IPS-20b (cell line): ENCODE results near the gene CHTOP.

ENCODE experiments used
- H3K27ac ChIP-seq: one replicate; pipeline ENCODE4 v1.5.1; 2013; ENCODE audit warnings: low read length
- H3K27me3 ChIP-seq: 2 replicates; pipeline ENCODE4 v1.6.1; 2013; ENCODE audit warnings: mild to moderate bottlenecking, low read length, inconsistent platforms; ENCODE audit not compliant: insufficient read depth
- H3K36me3 ChIP-seq: 2 replicates; pipeline ENCODE4 v1.6.1; 2013; ENCODE audit warnings: low read depth, mild to moderate bottlenecking, inconsistent platforms, low read length, moderate library complexity; ENCODE audit not compliant: insufficient read depth
- H3K4me1 ChIP-seq: 2 replicates; pipeline ENCODE4 v1.6.1; 2013; ENCODE audit warnings: mild to moderate bottlenecking, control low read depth, inconsistent platforms, low read length, moderate library complexity; ENCODE audit not compliant: insufficient read depth
- H3K4me3 ChIP-seq: 2 replicates; pipeline ENCODE4 v1.5.1; 2013; ENCODE audit warnings: mild to moderate bottlenecking, low read length, inconsistent platforms
- H3K9ac ChIP-seq: 2 replicates; pipeline ENCODE4 v1.6.1; 2013; ENCODE audit warnings: low read depth, mild to moderate bottlenecking, inconsistent platforms, low read length, moderate library complexity
- H3K9me3 ChIP-seq: 2 replicates; pipeline ENCODE4 v1.6.1; 2013; ENCODE audit warnings: mild to moderate bottlenecking, low read depth, low read length, inconsistent platforms; ENCODE audit not compliant: insufficient read depth

The CHTOP gene

DNA sequence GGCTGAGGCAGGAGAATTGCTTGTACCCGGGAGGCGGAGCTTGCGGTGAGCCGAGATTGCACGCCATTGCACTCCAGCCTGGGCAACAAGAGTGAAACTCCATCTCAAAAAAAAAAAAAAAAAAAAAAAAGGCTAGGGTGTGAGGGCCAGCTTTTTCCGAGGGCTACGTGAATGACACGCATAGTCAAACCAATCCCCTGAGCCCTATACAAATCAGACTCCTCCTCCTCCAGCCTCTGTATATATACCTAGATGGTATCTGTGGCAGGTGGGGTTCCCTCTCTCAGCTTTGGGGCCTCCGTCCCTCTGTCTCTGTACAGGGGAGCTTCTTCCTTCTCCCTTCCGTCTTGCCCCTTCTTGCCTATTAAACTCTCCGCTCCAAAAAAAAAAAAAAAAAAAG lies 27.7 kb upstream of the CHTOP start:
- H3K36me3 ChIP-seq = no peaks in the 10 kb centered on the region
- H3K27ac ChIP-seq = no peak overlapping the region
- no peak overlapping the region for H3K9ac ChIP-seq
- no peaks in the 10 kb centered on the region for H3K27me3 ChIP-seq
- peaks cover 18% of the 10 kb centered on the region for H3K4me1 ChIP-seq
- H3K4me3 ChIP-seq = no peak overlapping the region
- H3K9me3 ChIP-seq = no peaks in the 10 kb centered on the region

GRCh38 chr1:153607381-153607780 lies 26.5 kb upstream of the CHTOP start:
- peaks cover 20% of the 10 kb centered on the region for H3K4me1 ChIP-seq
- no peaks in the 10 kb centered on the region for H3K27me3 ChIP-seq
- H3K9ac ChIP-seq = no peak overlapping the region
- H3K9me3 ChIP-seq = no peaks in the 10 kb centered on the region
- no peak overlapping the region for H3K4me3 ChIP-seq
- H3K36me3 ChIP-seq = no peaks in the 10 kb centered on the region
- no peak overlapping the region for H3K27ac ChIP-seq

DNA sequence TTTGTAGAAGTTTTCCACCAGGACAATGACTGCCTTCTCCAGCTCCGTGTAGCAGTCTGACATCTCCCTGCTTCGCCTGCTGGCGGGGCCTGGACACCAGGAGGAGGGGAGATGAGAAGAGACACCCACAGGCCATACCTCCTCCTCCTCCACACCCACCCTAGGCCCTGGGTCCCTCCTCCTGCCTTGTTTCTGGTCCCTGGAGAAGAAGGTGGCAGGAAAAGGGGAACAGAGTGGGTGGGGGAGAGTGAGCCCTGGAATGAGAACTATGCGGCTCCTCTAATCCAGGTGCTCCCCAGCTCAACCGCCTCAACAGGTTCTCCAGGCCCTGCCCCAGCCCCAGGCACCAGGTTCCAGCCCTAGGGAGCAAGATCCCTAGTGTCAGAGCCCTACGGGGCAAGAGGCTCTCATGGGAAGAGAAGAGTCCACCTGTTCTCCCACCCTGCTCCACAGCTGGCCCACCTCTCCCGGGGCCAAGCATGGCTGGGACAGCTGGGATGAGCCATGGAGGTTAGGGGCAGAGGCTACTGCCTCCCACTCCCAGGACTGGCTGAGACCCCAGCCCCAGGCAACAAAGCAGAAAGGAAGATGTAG lies 25.7 kb upstream of the CHTOP start:
- H3K9me3 ChIP-seq = no peaks in the 10 kb centered on the region
- no peaks in the 10 kb centered on the region for H3K27me3 ChIP-seq
- H3K9ac ChIP-seq = peak overlapping the region; percentile 10; the same call in 1 of the 2 replicates
- no peak overlapping the region for H3K27ac ChIP-seq
- no peaks in the 10 kb centered on the region for H3K36me3 ChIP-seq
- H3K4me1 ChIP-seq = peaks cover 24% of the 10 kb centered on the region
- H3K4me3 ChIP-seq = no peak overlapping the region

DNA sequence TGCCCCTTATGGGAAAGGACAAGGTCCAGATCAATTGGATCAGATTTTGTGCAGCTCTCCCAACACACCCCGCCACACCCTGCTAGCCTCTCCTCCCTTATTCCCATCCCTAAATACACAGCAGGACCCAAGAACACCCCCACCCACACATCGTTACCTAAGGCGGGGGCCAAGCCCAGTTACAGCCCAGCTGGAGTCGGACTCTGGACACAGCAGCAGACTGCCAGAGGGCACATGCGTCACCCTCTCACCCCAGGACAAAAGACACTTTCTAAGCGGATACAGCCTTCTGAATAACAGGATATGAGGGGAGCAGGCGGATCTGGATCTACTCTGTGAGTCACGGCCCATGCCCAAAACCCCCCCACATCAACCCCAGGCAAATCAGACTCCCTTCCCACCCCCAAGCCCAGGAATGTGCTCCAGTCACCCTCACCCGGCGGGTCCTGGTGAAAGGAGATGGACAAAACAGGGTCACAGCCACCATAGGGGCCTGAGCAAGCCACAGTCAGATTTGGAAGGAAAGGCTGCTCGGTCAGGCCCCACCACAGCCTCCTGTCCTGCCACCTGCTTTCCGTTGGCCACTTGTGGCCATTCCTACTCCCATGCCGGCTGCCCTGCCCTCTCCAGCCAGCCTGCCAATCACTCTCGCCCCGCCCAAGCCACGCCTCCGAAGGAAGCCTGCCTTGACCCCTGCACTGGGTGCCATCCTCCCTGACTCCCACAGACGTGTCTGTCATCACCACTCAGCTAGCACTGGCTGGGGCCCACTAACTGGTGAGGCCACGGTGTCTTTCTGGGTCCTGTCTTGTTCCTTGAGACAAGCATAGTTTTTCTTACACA lies 24.9 kb upstream of the CHTOP start:
- H3K4me1 ChIP-seq = peaks cover 27% of the 10 kb centered on the region
- H3K9me3 ChIP-seq = no peaks in the 10 kb centered on the region
- no peaks in the 10 kb centered on the region for H3K27me3 ChIP-seq
- no peaks in the 10 kb centered on the region for H3K36me3 ChIP-seq
- H3K4me3 ChIP-seq = peak overlapping the region; percentile 13; the same call in 1 of the 2 replicates
- peak overlapping the region; percentile 10; the same call in 1 of the 2 replicates for H3K9ac ChIP-seq
- H3K27ac ChIP-seq = no peak overlapping the region

- Histone ChIP-seq H3K4me1 (peaks cover 27% of the 10 kb centered on the region), H3K9ac (0 out of 2 replicates have a peak overlapping the region, but pooled peaks have one; percentile 10)
These were observed 24.3 kb upstream of the CHTOP start for GRCh38 chr1:153609585-153609907.

GRCh38 chr1:153610334-153610733 lies 23.5 kb upstream of the CHTOP start:
- Histone ChIP-seq H3K4me3 (no peak overlapping the region), H3K27ac (no peak overlapping the region), H3K4me1 (peaks cover 27% of the 10 kb centered on the region), H3K9ac (no peak overlapping the region), H3K27me3 (no peaks in the 10 kb centered on the region), H3K9me3 (no peaks in the 10 kb centered on the region), H3K36me3 (no peaks in the 10 kb centered on the region)

More at GRCh38 chr1:153609585-153609907, 24.3 kb upstream of the CHTOP start:
- Histone ChIP-seq H3K27me3 (no peaks in the 10 kb centered on the region), H3K9me3 (no peaks in the 10 kb centered on the region), H3K27ac (no peak overlapping the region), H3K36me3 (no peaks in the 10 kb centered on the region), H3K4me3 (no peak overlapping the region)

- H3K4me1 ChIP-seq = peaks cover 27% of the 10 kb centered on the region
- no peak overlapping the region for H3K27ac ChIP-seq
- H3K27me3 ChIP-seq = no peaks in the 10 kb centered on the region
- no peaks in the 10 kb centered on the region for H3K36me3 ChIP-seq
- H3K9me3 ChIP-seq = no peaks in the 10 kb centered on the region
- H3K4me3 ChIP-seq = no peak overlapping the region
- no peak overlapping the region for H3K9ac ChIP-seq
These were observed 23.0 kb upstream of the CHTOP start for GRCh38 chr1:153610811-153611301.

DNA sequence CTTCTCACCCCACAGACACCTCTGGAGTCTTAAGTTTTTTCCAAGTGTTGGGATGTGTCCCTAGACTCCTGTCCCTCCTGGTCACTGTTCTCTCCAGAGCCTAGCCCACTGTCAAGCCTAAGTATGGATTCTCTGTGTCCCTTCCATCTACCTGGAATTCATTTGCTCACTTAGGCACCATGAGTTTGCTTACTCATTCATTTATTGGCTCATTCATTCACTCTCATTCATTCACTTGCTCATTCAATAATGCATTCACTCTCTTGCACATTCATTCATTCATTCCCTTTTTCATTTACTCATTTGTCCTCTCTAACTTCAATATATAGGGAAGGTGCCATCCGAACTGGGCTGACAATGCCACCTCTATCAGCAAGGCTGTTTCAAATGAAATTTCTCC lies 22.5 kb upstream of the CHTOP start:
- Histone ChIP-seq H3K4me1 (peaks cover 27% of the 10 kb centered on the region), H3K27ac (no peak overlapping the region), H3K9me3 (no peaks in the 10 kb centered on the region), H3K27me3 (no peaks in the 10 kb centered on the region), H3K4me3 (no peak overlapping the region), H3K9ac (no peak overlapping the region), H3K36me3 (no peaks in the 10 kb centered on the region)

- H3K9me3 ChIP-seq = no peaks in the 10 kb centered on the region
- peak overlapping the region; percentile 53; the same call in 1 of the 2 replicates for H3K4me3 ChIP-seq
- peak overlapping the region; percentile 41; the same call in 1 of the 2 replicates for H3K9ac ChIP-seq
- no peak overlapping the region for H3K27ac ChIP-seq
- no peaks in the 10 kb centered on the region for H3K36me3 ChIP-seq
- no peaks in the 10 kb centered on the region for H3K27me3 ChIP-seq
- peaks cover 27% of the 10 kb centered on the region for H3K4me1 ChIP-seq
These were observed 21.6 kb upstream of the CHTOP start for GRCh38 chr1:153612111-153612754.

DNA sequence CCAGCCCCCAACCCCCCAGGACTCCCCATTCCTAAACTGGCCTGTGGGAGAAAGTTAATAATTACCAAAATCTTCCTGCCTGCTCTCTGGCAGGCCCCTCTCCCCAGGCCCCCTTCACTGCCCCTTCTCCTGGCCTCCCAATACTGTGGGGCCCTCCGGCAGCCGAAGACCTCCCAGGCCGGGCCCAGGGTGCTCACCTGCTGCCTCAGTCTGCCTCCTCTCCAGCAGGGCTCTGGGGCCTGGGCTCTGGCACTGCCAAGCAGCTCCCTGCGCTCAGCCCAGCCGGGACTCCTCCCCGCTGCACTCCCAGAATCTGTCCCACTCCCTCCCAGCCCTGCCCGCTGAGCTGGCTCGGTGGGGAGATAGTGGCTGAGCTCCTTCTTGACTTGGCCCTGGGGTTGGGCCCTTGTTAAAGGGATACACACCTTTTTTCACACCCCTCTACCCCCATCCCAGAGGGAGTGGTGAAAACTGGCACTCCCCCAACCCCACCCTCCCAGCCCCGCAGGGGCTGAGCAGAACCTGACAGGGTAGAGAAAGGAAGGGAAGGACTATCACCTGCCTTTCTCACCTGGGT lies 21.0 kb upstream of the CHTOP start, which contains the start of gene S100A16:
Gene S100A16, minus strand, starts transcription at position 383 of the 577 bp plus-strand sequence. CDS start 4,986 bp downstream, outside the sequence.
- Histone ChIP-seq H3K36me3 (no peaks in the 10 kb centered on the region), H3K9ac (peak within 1 kb of the TSS; percentile 41; the same call in 1 of the 2 replicates), H3K9me3 (no peaks in the 10 kb centered on the region), H3K4me1 (peaks cover 27% of the 10 kb centered on the region), H3K27me3 (no peaks in the 10 kb centered on the region), H3K27ac (no peak within 1 kb of the TSS), H3K4me3 (peak within 1 kb of the TSS; percentile 53; the same call in 1 of the 2 replicates)

- peaks cover 26% of the 10 kb centered on the region for H3K4me1 ChIP-seq
- H3K9me3 ChIP-seq = no peaks in the 10 kb centered on the region
- H3K27me3 ChIP-seq = no peaks in the 10 kb centered on the region
- 0 out of 2 replicates have a peak, but pooled peaks cover under 1% of the 10 kb centered on the region for H3K36me3 ChIP-seq
- no peak overlapping the region for H3K9ac ChIP-seq
- H3K4me3 ChIP-seq = 0 out of 2 replicates have a peak overlapping the region, but pooled peaks have one; percentile 53
- no peak overlapping the region for H3K27ac ChIP-seq
These were observed 20.5 kb upstream of the CHTOP start for GRCh38 chr1:153613406-153613805.
